ENCODE measurements around the gene CLOCK.

The CLOCK gene

DNA sequence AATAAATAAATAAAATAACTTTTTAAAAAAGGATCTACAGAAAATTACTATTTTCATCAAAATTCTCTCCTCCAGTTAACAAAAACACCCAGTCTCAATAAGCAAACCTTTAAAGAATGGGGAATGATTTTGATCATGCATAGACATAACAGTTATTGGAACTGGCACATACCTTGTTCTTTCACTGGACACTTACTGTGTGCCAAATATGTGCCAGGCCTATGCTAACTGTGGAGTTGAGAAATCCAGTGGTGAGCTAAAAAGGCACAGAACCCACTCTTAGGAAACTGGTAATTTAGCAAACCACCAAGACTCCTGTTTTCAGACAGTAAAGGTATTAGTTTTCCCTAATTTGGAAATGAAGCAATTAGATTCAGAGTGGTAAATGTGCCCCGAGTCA is 39.1 kb downstream of the CLOCK start:
- peaks cover 0 to 7% of the 10 kb centered on the region in 2 experiments; a peak in 2 of 3 replicates for H3K36me3 ChIP-seq (ENCODE audit: control insufficient read depth in 2 of 2, insufficient read depth in 1 of 2, low read length in 2 of 2)
- TF ChIP-seq ZNF549 (tag by site-specific recombination; IDR thresholded peaks at IDR 0.05): no peak
- TF ChIP-seq ZNF830 (tag by site-specific recombination; IDR thresholded peaks at IDR 0.05; ENCODE audit: low read depth): no peak
- TF ChIP-seq ZNF654 (tag by site-specific recombination; IDR thresholded peaks at IDR 0.05; ENCODE audit: low read depth): no peak
- TF ChIP-seq ZNF10 (tag by site-specific recombination; IDR thresholded peaks at IDR 0.05): no peak
- TF ChIP-seq, protein P1, sequence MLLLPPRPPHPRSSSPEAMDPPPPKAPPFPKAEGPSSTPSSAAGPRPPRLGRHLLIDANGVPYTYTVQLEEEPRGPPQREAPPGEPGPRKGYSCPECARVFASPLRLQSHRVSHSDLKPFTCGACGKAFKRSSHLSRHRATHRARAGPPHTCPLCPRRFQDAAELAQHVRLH (tag by site-specific recombination; IDR thresholded peaks at IDR 0.05): no peak
- TF ChIP-seq, protein P2, sequence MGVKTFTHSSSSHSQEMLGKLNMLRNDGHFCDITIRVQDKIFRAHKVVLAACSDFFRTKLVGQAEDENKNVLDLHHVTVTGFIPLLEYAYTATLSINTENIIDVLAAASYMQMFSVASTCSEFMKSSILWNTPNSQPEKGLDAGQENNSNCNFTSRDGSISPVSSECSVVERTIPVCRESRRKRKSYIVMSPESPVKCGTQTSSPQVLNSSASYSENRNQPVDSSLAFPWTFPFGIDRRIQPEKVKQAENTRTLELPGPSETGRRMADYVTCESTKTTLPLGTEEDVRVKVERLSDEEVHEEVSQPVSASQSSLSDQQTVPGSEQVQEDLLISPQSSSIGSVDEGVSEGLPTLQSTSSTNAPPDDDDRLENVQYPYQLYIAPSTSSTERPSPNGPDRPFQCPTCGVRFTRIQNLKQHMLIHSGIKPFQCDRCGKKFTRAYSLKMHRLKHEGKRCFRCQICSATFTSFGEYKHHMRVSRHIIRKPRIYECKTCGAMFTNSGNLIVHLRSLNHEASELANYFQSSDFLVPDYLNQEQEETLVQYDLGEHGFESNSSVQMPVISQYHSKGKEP (tag by site-specific recombination; IDR thresholded peaks at IDR 0.05): no peak
- no peak for TF ChIP-seq YY1 (tag by site-specific recombination; IDR thresholded peaks at IDR 0.05)
- TF ChIP-seq ZNF701 (tag by site-specific recombination; IDR thresholded peaks at IDR 0.05): no peak
- no peak for TF ChIP-seq PRDM1 (tag by site-specific recombination; IDR thresholded peaks at IDR 0.05)
- TF ChIP-seq ZBTB20 (tag by site-specific recombination; IDR thresholded peaks at IDR 0.05): no peak
- TF ChIP-seq ZNF354C (tag by site-specific recombination; IDR thresholded peaks at IDR 0.05; ENCODE audit: borderline replicate concordance, low read depth): no peak
- TF ChIP-seq ZNF843 (tag by site-specific recombination; IDR thresholded peaks at IDR 0.05): no peak
- TF ChIP-seq ZNF184 (tag by site-specific recombination; IDR thresholded peaks at IDR 0.05): no peak
- no peak for TF ChIP-seq ZNF747 (tag by site-specific recombination; IDR thresholded peaks at IDR 0.05)
- H3K27ac ChIP-seq (ENCODE audit: extremely low read depth, low read depth, low read length): no peak overlapping the region
- POLR2A ChIA-PET: no interaction called here
- CTCF ChIA-PET: no interaction called here
- H3K4me3 ChIP-seq (ENCODE audit: low read depth, low read length): no peak overlapping the region
- no peaks in the 10 kb centered on the region for H3K4me1 ChIP-seq (ENCODE audit: control insufficient read depth, insufficient read depth, low read length)
- H3K9me3 ChIP-seq (ENCODE audit: control insufficient read depth, insufficient read depth, low read depth, low read length): no peaks in the 10 kb centered on the region

DNA sequence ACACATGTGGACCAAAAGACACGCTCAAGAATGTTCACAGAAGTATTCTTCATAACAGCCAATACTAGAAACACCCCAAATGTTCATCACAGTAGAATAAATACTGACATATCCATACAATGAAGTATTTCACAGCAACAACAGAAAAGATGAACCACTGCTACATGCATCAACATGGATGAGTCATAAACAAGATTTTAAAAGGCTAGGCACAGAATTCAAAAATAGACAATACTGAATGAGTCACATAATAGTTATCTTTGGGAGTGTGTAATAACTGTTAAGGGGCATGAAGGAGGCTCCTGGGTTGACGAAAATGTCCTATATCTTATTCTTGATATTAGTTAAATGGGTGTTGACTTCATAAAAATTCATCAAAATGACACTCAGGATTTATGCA is 43.5 kb downstream of the CLOCK start:
- no peaks in the 10 kb centered on the region for H3K4me1 ChIP-seq (ENCODE audit: control insufficient read depth, insufficient read depth, low read length)
- H3K9me3 ChIP-seq (ENCODE audit: control insufficient read depth, insufficient read depth, low read depth, low read length): no peaks in the 10 kb centered on the region
- no peak overlapping the region for H3K27ac ChIP-seq (ENCODE audit: extremely low read depth, low read depth, low read length)
- H3K4me3 ChIP-seq (ENCODE audit: low read depth, low read length): no peak overlapping the region
- TF ChIP-seq TCF7L2 (IDR thresholded peaks at IDR 0.05; ENCODE audit: borderline replicate concordance, low read depth, low read length) (no peak), ZBTB20 (tag by site-specific recombination; IDR thresholded peaks at IDR 0.05) (no peak), GFI1B (tag by site-specific recombination; IDR thresholded peaks at IDR 0.05) (no peak), ZNF16 (tag by site-specific recombination; IDR thresholded peaks at IDR 0.05; ENCODE audit: low read depth) (no peak), ZNF37A (tag by site-specific recombination; IDR thresholded peaks at IDR 0.05) (no peak), ZNF558 (tag by site-specific recombination; IDR thresholded peaks at IDR 0.05) (no peak), ZNF521 (tag by site-specific recombination; IDR thresholded peaks at IDR 0.05) (no peak), MZF1 (tag by site-specific recombination; IDR thresholded peaks at IDR 0.05; ENCODE audit: borderline replicate concordance) (no peak), ZNF2 (tag by site-specific recombination; IDR thresholded peaks at IDR 0.05) (no peak), GLIS1 (tag by site-specific recombination; IDR thresholded peaks at IDR 0.05) (no peak)
- TF ChIP-seq, protein P3, sequence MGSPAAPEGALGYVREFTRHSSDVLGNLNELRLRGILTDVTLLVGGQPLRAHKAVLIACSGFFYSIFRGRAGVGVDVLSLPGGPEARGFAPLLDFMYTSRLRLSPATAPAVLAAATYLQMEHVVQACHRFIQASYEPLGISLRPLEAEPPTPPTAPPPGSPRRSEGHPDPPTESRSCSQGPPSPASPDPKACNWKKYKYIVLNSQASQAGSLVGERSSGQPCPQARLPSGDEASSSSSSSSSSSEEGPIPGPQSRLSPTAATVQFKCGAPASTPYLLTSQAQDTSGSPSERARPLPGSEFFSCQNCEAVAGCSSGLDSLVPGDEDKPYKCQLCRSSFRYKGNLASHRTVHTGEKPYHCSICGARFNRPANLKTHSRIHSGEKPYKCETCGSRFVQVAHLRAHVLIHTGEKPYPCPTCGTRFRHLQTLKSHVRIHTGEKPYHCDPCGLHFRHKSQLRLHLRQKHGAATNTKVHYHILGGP (tag by site-specific recombination; IDR thresholded peaks at IDR 0.05): no peak
- TF ChIP-seq, protein P4, sequence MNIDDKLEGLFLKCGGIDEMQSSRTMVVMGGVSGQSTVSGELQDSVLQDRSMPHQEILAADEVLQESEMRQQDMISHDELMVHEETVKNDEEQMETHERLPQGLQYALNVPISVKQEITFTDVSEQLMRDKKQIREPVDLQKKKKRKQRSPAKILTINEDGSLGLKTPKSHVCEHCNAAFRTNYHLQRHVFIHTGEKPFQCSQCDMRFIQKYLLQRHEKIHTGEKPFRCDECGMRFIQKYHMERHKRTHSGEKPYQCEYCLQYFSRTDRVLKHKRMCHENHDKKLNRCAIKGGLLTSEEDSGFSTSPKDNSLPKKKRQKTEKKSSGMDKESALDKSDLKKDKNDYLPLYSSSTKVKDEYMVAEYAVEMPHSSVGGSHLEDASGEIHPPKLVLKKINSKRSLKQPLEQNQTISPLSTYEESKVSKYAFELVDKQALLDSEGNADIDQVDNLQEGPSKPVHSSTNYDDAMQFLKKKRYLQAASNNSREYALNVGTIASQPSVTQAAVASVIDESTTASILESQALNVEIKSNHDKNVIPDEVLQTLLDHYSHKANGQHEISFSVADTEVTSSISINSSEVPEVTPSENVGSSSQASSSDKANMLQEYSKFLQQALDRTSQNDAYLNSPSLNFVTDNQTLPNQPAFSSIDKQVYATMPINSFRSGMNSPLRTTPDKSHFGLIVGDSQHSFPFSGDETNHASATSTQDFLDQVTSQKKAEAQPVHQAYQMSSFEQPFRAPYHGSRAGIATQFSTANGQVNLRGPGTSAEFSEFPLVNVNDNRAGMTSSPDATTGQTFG (tag by site-specific recombination; IDR thresholded peaks at IDR 0.05; ENCODE audit: borderline replicate concordance): no peak
- TF ChIP-seq, protein P5, sequence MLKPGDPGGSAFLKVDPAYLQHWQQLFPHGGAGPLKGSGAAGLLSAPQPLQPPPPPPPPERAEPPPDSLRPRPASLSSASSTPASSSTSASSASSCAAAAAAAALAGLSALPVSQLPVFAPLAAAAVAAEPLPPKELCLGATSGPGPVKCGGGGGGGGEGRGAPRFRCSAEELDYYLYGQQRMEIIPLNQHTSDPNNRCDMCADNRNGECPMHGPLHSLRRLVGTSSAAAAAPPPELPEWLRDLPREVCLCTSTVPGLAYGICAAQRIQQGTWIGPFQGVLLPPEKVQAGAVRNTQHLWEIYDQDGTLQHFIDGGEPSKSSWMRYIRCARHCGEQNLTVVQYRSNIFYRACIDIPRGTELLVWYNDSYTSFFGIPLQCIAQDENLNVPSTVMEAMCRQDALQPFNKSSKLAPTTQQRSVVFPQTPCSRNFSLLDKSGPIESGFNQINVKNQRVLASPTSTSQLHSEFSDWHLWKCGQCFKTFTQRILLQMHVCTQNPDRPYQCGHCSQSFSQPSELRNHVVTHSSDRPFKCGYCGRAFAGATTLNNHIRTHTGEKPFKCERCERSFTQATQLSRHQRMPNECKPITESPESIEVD (tag by site-specific recombination; IDR thresholded peaks at IDR 0.05): no peak
- ChIA-PET POLR2A (no interaction called here), CTCF (no interaction called here)
- H3K36me3 ChIP-seq (ENCODE audit: control insufficient read depth in 2 of 2, insufficient read depth in 1 of 2, low read length in 2 of 2): no peaks in the 10 kb centered on the region; a peak in 1 of 3 replicates

Data from HEK293 (cell line).